Measurements from ENCODE around the gene ADAMTSL2.

ADAMTSL2 gene

DNA sequence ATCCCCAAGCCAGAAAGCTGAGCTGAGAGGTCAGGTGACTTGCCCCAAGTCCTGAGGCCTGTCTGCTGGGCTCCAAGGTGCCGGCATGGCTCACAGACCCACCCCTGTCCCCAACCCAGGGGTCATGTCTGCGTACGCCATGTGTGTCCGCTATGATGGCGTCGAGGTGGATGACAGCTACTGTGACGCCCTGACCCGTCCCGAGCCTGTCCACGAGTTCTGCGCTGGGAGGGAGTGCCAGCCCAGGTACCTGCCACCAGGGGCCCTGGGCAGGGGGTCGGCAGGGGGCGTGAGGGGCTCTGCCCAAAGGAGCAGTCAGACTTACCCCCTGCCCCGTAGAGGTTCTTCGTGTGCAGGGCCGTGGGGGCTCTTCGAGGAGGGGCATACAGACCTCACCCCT lies 32.3 kb downstream of the ADAMTSL2 start:
- TF ChIP-seq, protein P1, sequence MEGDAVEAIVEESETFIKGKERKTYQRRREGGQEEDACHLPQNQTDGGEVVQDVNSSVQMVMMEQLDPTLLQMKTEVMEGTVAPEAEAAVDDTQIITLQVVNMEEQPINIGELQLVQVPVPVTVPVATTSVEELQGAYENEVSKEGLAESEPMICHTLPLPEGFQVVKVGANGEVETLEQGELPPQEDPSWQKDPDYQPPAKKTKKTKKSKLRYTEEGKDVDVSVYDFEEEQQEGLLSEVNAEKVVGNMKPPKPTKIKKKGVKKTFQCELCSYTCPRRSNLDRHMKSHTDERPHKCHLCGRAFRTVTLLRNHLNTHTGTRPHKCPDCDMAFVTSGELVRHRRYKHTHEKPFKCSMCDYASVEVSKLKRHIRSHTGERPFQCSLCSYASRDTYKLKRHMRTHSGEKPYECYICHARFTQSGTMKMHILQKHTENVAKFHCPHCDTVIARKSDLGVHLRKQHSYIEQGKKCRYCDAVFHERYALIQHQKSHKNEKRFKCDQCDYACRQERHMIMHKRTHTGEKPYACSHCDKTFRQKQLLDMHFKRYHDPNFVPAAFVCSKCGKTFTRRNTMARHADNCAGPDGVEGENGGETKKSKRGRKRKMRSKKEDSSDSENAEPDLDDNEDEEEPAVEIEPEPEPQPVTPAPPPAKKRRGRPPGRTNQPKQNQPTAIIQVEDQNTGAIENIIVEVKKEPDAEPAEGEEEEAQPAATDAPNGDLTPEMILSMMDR (IDR thresholded peaks at IDR 0.05; ENCODE audit: insufficient read depth, missing control alignments): no peak
- DNase-seq (ENCODE audit: insufficient read length, low spot score) (no peak), FAIRE-seq (no peak)

DNA sequence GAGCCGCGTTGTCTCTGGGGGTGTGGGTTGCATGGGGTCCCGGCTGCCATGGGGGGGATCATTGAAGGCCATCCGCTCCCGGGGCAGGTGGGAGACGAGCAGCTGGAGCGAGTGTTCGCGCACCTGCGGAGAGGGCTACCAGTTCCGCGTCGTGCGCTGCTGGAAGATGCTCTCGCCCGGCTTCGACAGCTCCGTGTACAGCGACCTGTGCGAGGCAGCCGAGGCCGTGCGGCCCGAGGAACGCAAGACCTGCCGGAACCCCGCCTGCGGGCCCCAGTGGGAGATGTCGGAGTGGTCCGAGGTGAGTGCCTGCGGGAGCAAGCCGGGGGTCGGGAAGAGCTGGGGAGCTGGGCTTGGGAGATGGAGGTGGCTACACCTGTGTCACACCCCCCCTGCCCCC lies 33.7 kb downstream of the ADAMTSL2 start:
- no peak for DNase-seq (ENCODE audit: insufficient read length, low spot score)
- FAIRE-seq: no peak
- TF ChIP-seq, protein P1 (IDR thresholded peaks at IDR 0.05; ENCODE audit: insufficient read depth, missing control alignments): no peak

- no peak for FAIRE-seq
- DNase-seq (ENCODE audit: insufficient read length, low spot score): no peak
- TF ChIP-seq, protein P1 (IDR thresholded peaks at IDR 0.05; ENCODE audit: insufficient read depth, missing control alignments): no peak
These were observed 34.7 kb downstream of the ADAMTSL2 start for GRCh38 chr9:133569121-133569785.

- TF ChIP-seq, protein P1 (IDR thresholded peaks at IDR 0.05; ENCODE audit: insufficient read depth, missing control alignments): no peak
- no peak for DNase-seq (ENCODE audit: insufficient read length, low spot score)
- no peak for FAIRE-seq
These were observed 35.6 kb downstream of the ADAMTSL2 start for GRCh38 chr9:133569891-133570690.

DNA sequence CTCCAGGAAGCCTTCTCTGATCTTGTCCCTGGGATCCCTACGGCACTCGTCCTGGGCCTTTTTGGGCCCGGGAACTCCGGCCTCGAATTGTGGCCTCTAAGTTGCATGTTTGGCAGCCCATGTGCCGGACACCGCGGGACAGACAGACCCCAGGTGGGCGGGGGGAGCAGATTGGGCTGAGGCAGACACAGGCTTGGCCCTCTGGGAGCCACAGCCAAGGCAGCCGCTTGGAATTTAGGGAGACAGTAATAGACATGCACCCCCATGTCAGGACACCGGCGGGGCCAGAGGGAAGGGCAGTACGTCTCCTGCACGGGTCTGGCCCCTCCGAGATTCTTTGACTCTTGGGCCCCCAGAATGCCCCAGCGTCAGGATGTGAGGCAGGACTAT lies 36.2 kb downstream of the ADAMTSL2 start:
- FAIRE-seq (no peak), DNase-seq (ENCODE audit: insufficient read length, low spot score) (no peak)

GRCh38 chr9:133571391-133571890 lies 36.9 kb downstream of the ADAMTSL2 start:
- TF ChIP-seq, protein P1 (IDR thresholded peaks at IDR 0.05; ENCODE audit: insufficient read depth, missing control alignments): no peak
- DNase-seq (ENCODE audit: insufficient read length, low spot score): no peak
- no peak for FAIRE-seq

More for the DNA sequence above, 36.2 kb downstream of the ADAMTSL2 start:
- TF ChIP-seq, protein P1 (IDR thresholded peaks at IDR 0.05; ENCODE audit: insufficient read depth, missing control alignments): no peak
